OCI-LY3 (cell line): ENCODE measurements around the gene ZNF444.
"Not testable (repeated sequence)": the region's sequence is repeated elsewhere in the genome, so short reads cannot be mapped to it uniquely, and the experiment has no call there.

ENCODE experiments used
- H2AFZ ChIP-seq: fragments of 200-600, 300-600 bp; shearing (Covaris generic); 2 replicates; pipeline ENCODE4 v1.6.0; 2014; ENCODE audit warnings: antibody characterized with exemption, low read depth, low read length
- H3K27ac ChIP-seq: fragments of 200-600, 300-600 bp; sonication (generic); 2 replicates; pipeline ENCODE4 v1.5.1; 2014; ENCODE audit warnings: mild to moderate bottlenecking, low read length, moderate library complexity, mixed read lengths
- H3K27me3 ChIP-seq: fragments of 200-600, 300-600 bp; sonication (generic); 2 replicates; pipeline ENCODE4 v1.6.1; 2014; ENCODE audit warnings: low read depth, low read length, mixed read lengths
- H3K36me3 ChIP-seq: fragments of 200-600, 300-600 bp; sonication (generic); replicated peaks from 2 replicates; pipeline ENCODE3; 2014; ENCODE audit warnings: low read depth, low read length, mixed read lengths
- H3K4me1 ChIP-seq: fragments of 300-600, 200-600 bp; sonication (generic); 2 replicates; pipeline ENCODE4 v1.6.1; 2014; ENCODE audit warnings: low read length, mixed read lengths
- H3K4me2 ChIP-seq: fragments of 200-600, 300-600 bp; sonication (generic); 2 replicates; pipeline ENCODE4 v1.6.1; 2014; ENCODE audit warnings: low read length, mixed read lengths
- H3K4me3 ChIP-seq: fragments of 300-600, 200-600 bp; sonication (generic); 2 replicates; pipeline ENCODE4 v1.5.1; 2014; ENCODE audit warnings: antibody characterized with exemption, mild to moderate bottlenecking, low read length, moderate library complexity
- H3K79me2 ChIP-seq: fragments of 300-600, 200-600 bp; shearing (Covaris generic); 2 replicates; pipeline ENCODE4 v1.6.1; 2014; ENCODE audit warnings: mild to moderate bottlenecking, low read length, mixed read lengths
- H3K9ac ChIP-seq: fragments of 300-600, 200-600 bp; shearing (Covaris generic); 2 replicates; pipeline ENCODE4 v1.6.0; 2014; ENCODE audit warnings: mild to moderate bottlenecking, low read length, moderate library complexity
- H3K9me3 ChIP-seq: fragments of 200-600, 300-600 bp; shearing (Covaris generic); 2 replicates; pipeline ENCODE4 v1.6.1; 2014; ENCODE audit warnings: low read length, mixed read lengths; ENCODE audit not compliant: insufficient read depth
- H4K20me1 ChIP-seq: fragments of 200-600, 300-600 bp; sonication (generic); 2 replicates; pipeline ENCODE4 v1.6.1; 2016; ENCODE audit warnings: low read length, mixed read lengths; ENCODE audit not compliant: insufficient read depth
- CTCF ChIP-seq: fragments of 200-600, 300-600 bp; sonication (generic); IDR thresholded peaks from 2 replicates; pipeline ENCODE4 v1.5.1; 2014; ENCODE audit warnings: antibody characterized with exemption, low read length, low read depth
- EZH2phosphoT487 ChIP-seq: fragments of 200-600 bp; shearing (Covaris generic); IDR thresholded peaks from 2 replicates; pipeline ENCODE4 v1.6.1; 2018; ENCODE audit warnings: antibody characterized with exemption, mixed run types, low read depth

ZNF444 gene

GRCh38 chr19:56145698-56146097 is 4.6 kb downstream of the ZNF444 start:
- peaks cover 6% of the 10 kb centered on the region; the same call in 1 of the 2 replicates for H4K20me1 ChIP-seq

GRCh38 chr19:56146904-56147303 is 5.8 kb downstream of the ZNF444 start:
- no peak overlapping the region for H3K4me2 ChIP-seq

More at GRCh38 chr19:56145698-56146097, 4.6 kb downstream of the ZNF444 start:
- TF ChIP-seq CTCF (no peak), EZH2phosphoT487 (no peak)
- Histone ChIP-seq H3K4me3 (no peak overlapping the region), H3K9me3 (no peaks in the 10 kb centered on the region), H3K36me3 (peaks cover 33% of the 10 kb centered on the region), H2AFZ (no peak overlapping the region), H3K27me3 (no peaks in the 10 kb centered on the region), H3K4me1 (peaks cover 11% of the 10 kb centered on the region), H3K4me2 (no peak overlapping the region), H3K27ac (no peak overlapping the region), H3K79me2 (peaks cover 59% of the 10 kb centered on the region), H3K9ac (no peak overlapping the region)

GRCh38 chr19:56147307-56147706 is 6.2 kb downstream of the ZNF444 start:
- Histone ChIP-seq H3K4me3 (no peak overlapping the region), H4K20me1 (peaks cover 9% of the 10 kb centered on the region; the same call in 1 of the 2 replicates), H3K27me3 (no peaks in the 10 kb centered on the region), H3K79me2 (peaks cover 56% of the 10 kb centered on the region), H2AFZ (no peak overlapping the region), H3K9me3 (no peaks in the 10 kb centered on the region), H3K27ac (no peak overlapping the region), H3K4me2 (no peak overlapping the region), H3K36me3 (peaks cover 33% of the 10 kb centered on the region), H3K9ac (no peak overlapping the region), H3K4me1 (0 out of 2 replicates have a peak, but pooled peaks cover 4% of the 10 kb centered on the region)
- no peak for TF ChIP-seq CTCF
- TF ChIP-seq EZH2phosphoT487, result no peak

More at GRCh38 chr19:56146904-56147303, 5.8 kb downstream of the ZNF444 start:
- H3K27me3 ChIP-seq, result no peaks in the 10 kb centered on the region
- TF ChIP-seq CTCF, result no peak
- TF ChIP-seq EZH2phosphoT487, result no peak
- no peak overlapping the region for H3K9ac ChIP-seq
- H3K9me3 ChIP-seq, result no peaks in the 10 kb centered on the region
- no peak overlapping the region for H3K4me3 ChIP-seq
- peaks cover 8% of the 10 kb centered on the region for H3K4me1 ChIP-seq
- H3K36me3 ChIP-seq, result peaks cover 33% of the 10 kb centered on the region
- H3K27ac ChIP-seq, result no peak overlapping the region
- H2AFZ ChIP-seq, result no peak overlapping the region
- peaks cover 59% of the 10 kb centered on the region for H3K79me2 ChIP-seq
- peaks cover 9% of the 10 kb centered on the region; the same call in 1 of the 2 replicates for H4K20me1 ChIP-seq

DNA sequence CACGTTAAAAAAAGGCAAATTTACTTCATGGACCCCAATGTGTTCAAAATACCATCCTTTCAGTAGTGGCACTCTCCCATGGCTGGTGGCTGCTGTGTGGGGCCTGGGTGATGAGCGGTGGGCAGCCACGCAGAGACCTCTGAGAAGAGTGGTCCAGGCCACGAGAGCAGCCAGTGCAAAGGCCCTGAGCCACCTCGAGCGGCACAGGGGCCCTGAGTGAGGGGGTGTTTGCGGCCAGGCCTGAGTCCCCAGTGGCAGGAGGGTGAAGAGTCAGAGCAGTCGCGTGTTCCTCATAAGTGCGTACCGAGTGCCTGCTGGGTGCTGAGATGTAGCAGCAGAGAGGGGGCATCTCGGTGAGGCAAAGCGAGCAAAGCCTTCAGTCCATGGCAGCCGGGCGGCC is 7.0 kb downstream of the ZNF444 start:
- no peaks in the 10 kb centered on the region for H3K27me3 ChIP-seq
- H2AFZ ChIP-seq, result no peak overlapping the region
- H3K79me2 ChIP-seq, result peaks cover 56% of the 10 kb centered on the region
- H3K36me3 ChIP-seq, result peaks cover 26% of the 10 kb centered on the region
- no peak overlapping the region for H3K4me3 ChIP-seq
- H3K4me1 ChIP-seq, result no peaks in the 10 kb centered on the region
- no peaks in the 10 kb centered on the region for H3K9me3 ChIP-seq
- no peak overlapping the region for H3K9ac ChIP-seq
- H3K27ac ChIP-seq, result no peak overlapping the region
- TF ChIP-seq CTCF (no peak), EZH2phosphoT487 (no peak)
- H3K4me2 ChIP-seq, result no peak overlapping the region
- peaks cover 16% of the 10 kb centered on the region; the same call in 1 of the 2 replicates for H4K20me1 ChIP-seq

DNA sequence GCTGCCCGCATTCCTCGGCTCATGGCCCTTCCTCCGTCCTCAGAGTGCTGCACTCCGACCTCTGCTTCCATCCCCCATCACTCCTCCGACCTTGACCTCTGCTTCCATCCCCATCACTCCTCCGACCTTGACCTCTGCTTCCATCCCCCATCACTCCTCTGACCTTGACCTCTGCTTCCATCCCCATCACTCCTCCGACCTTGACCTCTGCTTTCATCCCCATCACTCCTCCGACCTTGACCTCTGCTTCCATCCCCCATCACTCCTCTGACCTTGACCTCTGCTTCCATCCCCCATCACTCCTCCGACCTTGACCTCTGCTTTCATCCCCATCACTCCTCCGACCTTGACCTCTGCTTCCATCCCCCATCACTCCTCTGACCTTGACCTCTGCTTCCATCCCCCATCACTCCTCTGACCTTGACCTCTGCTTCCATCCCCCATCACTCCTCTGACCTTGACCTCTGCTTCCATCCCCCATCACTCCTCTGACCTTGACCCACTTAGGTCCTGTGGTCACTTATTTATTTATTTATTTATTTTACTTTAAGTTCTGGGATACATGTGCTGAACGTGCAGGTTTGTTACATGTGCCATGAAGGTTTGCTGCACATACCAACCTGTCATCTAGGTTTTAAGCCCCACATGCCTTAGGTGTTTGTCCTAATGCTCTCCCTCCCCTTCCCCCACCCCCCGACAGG is 8.0 kb downstream of the ZNF444 start:
- H3K27me3 ChIP-seq, H3K4me3 ChIP-seq, H3K4me1 ChIP-seq, H3K9me3 ChIP-seq, H3K4me2 ChIP-seq, H2AFZ ChIP-seq, H3K9ac ChIP-seq, H3K27ac ChIP-seq: not testable (repeated sequence)
- peaks cover 18% of the 10 kb centered on the region; the same call in 1 of the 2 replicates for H4K20me1 ChIP-seq
- H3K36me3 ChIP-seq, result peaks cover 26% of the 10 kb centered on the region
- H3K79me2 ChIP-seq, result peaks cover 50% of the 10 kb centered on the region
